Activated naive CD8-positive, alpha-beta T cell treated with anti-CD3 and anti-CD28 coated beads, Interleukin-2, amount 50 U/mL, for 24 hours (primary cell): Measurements from ENCODE around the gene PFKFB2.
A peak's percentile ranks its signal among the peaks of the same experiment; 100 is the strongest.
"Not testable (repeated sequence)": the region's sequence is repeated elsewhere in the genome, so short reads cannot be mapped to it uniquely, and the experiment has no call there.

Experiments used
- ATAC-seq: fragments of 150-1000 bp; cut with Tn5 transposase; one replicate; pipeline ENCODE4 v1.10.0; 2021
- DNase-seq: peaks from one replicate; pipeline ENCODE4 v3.0.0; 2021
- H3K27ac Mint-ChIP-seq: one replicate; pipeline ENCODE4 v1.8.0; 2021; ENCODE audit warnings: mild to moderate bottlenecking, mixed read lengths
- H3K27me3 Mint-ChIP-seq: one replicate; pipeline ENCODE4 v1.8.0; 2021; ENCODE audit warnings: mixed read lengths
- H3K36me3 Mint-ChIP-seq: one replicate; pipeline ENCODE4 v1.8.0; 2021; ENCODE audit warnings: low read depth, mixed read lengths
- H3K4me1 Mint-ChIP-seq: one replicate; pipeline ENCODE4 v1.8.0; 2021; ENCODE audit warnings: mixed read lengths
- H3K4me3 Mint-ChIP-seq: one replicate; pipeline ENCODE4 v1.8.0; 2021; ENCODE audit warnings: mild to moderate bottlenecking, moderate library complexity, mixed read lengths
- H3K9me3 Mint-ChIP-seq: one replicate; pipeline ENCODE4 v1.8.0; 2021; ENCODE audit warnings: mixed read lengths

The PFKFB2 gene

DNA sequence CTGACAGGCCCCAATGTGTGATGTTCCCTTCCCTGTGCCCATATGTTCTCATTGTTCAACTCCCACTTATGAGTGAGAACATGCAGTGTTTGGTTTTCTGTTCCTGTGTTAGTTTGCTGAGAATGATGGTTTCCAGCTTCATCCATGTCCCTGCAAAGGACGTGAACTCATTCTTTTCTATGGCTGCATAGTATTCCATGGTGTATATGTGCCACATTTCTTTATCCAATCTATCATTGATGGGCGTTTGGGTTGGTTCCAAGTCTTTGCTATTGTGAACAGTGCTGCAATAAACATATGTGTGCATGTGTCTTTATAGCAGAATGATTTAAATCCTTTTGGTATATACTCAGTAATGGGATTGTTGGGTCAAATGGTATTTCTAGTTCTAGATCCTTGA lies 11.7 kb upstream of the PFKFB2 start:
- H3K9me3 Mint-ChIP-seq, H3K27ac Mint-ChIP-seq, H3K4me3 Mint-ChIP-seq, DNase-seq, H3K27me3 Mint-ChIP-seq, ATAC-seq: not testable (repeated sequence)
- peaks cover 20% of the 10 kb centered on the region for H3K36me3 Mint-ChIP-seq
- H3K4me1 Mint-ChIP-seq: peaks cover 36% of the 10 kb centered on the region

DNA sequence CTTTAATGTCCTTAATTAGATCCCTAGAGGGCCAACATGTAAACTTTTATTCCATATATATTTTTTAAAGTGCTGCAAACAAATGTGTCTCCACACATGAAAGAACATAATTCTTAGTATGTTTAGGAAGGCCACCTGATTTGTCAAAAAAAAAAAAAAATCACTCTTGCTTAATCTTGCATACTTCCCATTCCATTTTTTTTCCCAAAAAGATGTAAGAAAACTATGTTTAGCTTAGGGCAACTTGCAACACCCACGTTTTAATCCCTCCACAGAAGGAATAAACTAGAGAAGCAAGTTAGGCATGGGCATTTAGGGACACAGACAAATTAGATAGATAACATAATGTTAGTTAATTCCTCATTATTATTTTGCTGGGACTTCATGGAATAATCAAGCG lies 7.6 kb upstream of the PFKFB2 start:
- DNase-seq (no peak), ATAC-seq (no peak)
- H3K4me3 Mint-ChIP-seq: no peak overlapping the region
- no peaks in the 10 kb centered on the region for H3K9me3 Mint-ChIP-seq
- no peaks in the 10 kb centered on the region for H3K27me3 Mint-ChIP-seq
- H3K36me3 Mint-ChIP-seq: peaks cover 45% of the 10 kb centered on the region
- H3K27ac Mint-ChIP-seq: no peak overlapping the region
- H3K4me1 Mint-ChIP-seq: peaks cover 72% of the 10 kb centered on the region

DNA sequence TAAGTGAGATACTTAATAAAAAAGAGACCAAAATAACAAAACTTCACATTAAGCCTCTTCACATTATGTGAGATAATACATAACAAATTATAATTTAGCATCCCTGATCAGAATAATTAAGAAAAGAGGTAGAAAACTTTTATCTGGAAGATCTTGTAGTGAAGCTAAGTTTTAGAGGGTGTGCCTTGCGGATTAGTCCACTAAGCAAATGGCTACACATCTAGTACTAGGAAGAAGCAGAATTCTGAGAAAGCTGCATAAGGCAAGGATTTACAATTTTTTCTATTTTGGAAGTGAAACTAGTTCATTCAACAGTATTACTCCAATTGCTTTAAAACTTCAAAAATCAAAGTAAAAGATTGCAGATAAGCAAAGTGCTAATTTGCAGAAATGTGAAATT lies 5.6 kb upstream of the PFKFB2 start:
- Mint-ChIP-seq H3K9me3 (no peaks in the 10 kb centered on the region), H3K36me3 (peaks cover 44% of the 10 kb centered on the region), H3K4me1 (peaks cover 87% of the 10 kb centered on the region), H3K27ac (no peak overlapping the region), H3K4me3 (no peak overlapping the region), H3K27me3 (no peaks in the 10 kb centered on the region)
- DNase-seq (no peak), ATAC-seq (no peak)

DNA sequence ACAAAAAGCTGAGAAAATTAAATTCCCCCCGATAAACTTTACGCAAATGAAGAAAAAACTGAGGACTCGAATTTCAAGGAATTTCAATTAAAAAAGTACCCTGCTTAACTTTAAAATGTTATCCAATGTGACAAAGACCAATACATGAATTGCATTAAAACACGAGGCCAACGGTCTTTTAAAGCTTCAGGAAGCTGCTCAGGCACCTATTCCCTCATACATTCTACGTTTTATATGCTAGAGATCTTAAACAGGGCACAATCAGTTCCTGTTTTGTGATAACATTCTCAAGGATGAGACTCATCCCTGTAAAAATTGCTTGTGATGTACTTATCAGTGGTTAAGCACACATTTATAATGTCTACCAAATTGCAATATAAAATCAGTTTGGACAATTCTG lies 5.0 kb upstream of the PFKFB2 start:
- ATAC-seq: no peak
- no peak overlapping the region for H3K4me3 Mint-ChIP-seq
- H3K9me3 Mint-ChIP-seq: no peaks in the 10 kb centered on the region
- H3K4me1 Mint-ChIP-seq: peaks cover 87% of the 10 kb centered on the region
- no peaks in the 10 kb centered on the region for H3K27me3 Mint-ChIP-seq
- no peak for DNase-seq
- no peak overlapping the region for H3K27ac Mint-ChIP-seq
- H3K36me3 Mint-ChIP-seq: peaks cover 44% of the 10 kb centered on the region

DNA sequence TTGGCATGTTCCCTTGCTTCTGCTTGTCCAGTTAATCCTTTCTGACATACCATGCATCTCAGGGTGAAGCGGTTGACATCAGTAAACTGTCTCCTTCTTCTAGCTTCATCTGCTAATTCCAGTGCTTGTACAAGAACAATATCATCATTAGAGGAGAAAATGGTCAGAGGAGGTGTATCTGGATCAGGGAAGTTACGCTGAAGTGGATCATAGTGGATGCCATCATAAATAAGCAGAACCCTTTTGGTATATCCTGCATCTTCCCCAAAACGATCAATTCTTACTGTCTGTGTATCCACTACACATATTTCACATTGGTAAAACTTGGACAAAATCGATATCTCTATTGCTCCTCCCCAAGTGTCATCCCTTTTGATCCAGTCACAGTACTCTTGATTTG lies 4.0 kb upstream of the PFKFB2 start:
- Mint-ChIP-seq H3K9me3 (no peaks in the 10 kb centered on the region), H3K27me3 (peaks cover 2% of the 10 kb centered on the region), H3K4me3 (no peak overlapping the region), H3K27ac (no peak overlapping the region), H3K36me3 (peaks cover 40% of the 10 kb centered on the region), H3K4me1 (peaks cover 85% of the 10 kb centered on the region)
- DNase-seq: no peak
- no peak for ATAC-seq

DNA sequence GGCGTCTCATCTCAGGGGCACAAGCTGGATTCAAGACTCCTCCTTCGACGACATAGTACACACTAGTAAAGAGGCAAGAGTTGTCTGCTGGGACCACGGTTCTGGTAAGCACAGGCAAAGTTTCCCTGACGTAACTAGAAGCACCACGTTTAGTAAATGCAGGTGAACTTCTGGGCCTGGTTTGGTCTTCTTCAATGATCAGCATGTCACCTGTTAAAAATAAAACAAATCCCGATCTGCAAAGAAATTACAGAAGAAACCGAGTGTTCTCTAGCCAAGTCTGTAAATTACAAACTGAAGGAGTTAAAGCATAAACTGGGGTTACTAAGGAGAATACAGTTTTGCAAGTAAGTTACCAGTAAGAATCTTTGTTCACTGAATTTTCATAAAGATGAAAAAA lies 3.6 kb upstream of the PFKFB2 start:
- H3K36me3 Mint-ChIP-seq: peaks cover 40% of the 10 kb centered on the region
- DNase-seq (no peak), ATAC-seq (no peak)
- no peak overlapping the region for H3K27ac Mint-ChIP-seq
- peaks cover 83% of the 10 kb centered on the region for H3K4me1 Mint-ChIP-seq
- H3K9me3 Mint-ChIP-seq: no peaks in the 10 kb centered on the region
- H3K4me3 Mint-ChIP-seq: peak overlapping the region; percentile 100
- peaks cover 2% of the 10 kb centered on the region for H3K27me3 Mint-ChIP-seq

DNA sequence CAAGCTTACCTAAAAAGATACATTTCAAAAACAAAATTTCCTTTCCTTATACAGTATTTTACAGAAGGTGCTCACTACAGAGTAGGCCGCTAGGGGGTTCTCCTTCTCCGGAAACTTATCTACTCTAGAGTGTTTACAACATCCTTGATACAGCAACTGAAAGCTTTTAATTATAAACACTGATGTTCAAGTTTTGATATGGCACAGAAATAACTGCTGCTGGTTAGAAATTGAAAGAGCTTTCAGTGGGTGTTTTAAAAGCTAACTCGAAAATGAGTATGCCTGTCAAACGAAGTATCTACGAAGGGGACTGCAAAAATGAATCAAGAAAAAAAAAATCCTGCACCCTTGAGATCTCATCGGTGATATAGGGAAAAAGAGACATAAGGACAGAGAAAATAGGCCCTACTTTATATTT lies 3.1 kb upstream of the PFKFB2 start:
- peaks cover 2% of the 10 kb centered on the region for H3K27me3 Mint-ChIP-seq
- DNase-seq: peak; percentile 46
- ATAC-seq: peak; percentile 29
- peak overlapping the region; percentile 100 for H3K4me3 Mint-ChIP-seq
- no peaks in the 10 kb centered on the region for H3K9me3 Mint-ChIP-seq
- H3K36me3 Mint-ChIP-seq: peaks cover 36% of the 10 kb centered on the region
- peaks cover 79% of the 10 kb centered on the region for H3K4me1 Mint-ChIP-seq
- H3K27ac Mint-ChIP-seq: peak overlapping the region; percentile 96

DNA sequence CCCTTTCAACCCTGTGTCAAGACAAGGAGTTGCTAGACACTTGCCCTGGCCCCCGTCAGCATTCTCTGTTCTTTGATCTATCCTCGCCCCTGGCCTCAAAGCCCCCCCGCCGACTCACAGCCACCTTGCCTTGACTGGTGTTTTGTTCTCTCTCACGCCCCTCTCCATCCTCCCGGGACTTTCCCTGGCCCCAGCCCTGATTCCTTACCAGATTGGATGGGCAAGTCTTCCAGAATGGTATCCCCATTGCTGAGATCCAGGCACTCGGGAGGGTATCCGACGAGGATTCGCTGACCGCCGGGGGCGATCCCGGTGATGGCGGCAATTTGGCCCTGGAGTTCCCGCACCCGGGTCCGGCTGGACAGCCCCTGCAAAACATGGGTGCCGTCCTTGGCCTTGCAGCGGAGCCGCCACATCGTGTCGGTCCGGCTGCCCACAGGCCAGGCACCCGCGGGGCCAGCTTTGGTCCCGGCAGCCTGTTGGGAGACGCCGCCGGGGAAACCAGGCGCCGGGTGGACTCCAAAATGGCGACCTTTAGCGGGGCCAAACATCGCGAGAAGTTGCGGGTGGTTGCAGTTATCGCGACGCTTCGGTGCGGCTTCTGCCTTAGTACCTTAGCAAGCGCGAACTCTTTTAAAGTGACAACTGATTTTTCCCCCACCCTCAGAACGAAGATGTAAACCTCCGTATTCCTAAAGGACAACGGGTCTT lies 2.4 kb upstream of the PFKFB2 start:
- peak overlapping the region; percentile 100 for H3K4me3 Mint-ChIP-seq
- H3K27me3 Mint-ChIP-seq: peaks cover 2% of the 10 kb centered on the region
- H3K36me3 Mint-ChIP-seq: peaks cover 30% of the 10 kb centered on the region
- DNase-seq: peak; percentile 89
- H3K4me1 Mint-ChIP-seq: peaks cover 72% of the 10 kb centered on the region
- H3K27ac Mint-ChIP-seq: peak overlapping the region; percentile 96
- H3K9me3 Mint-ChIP-seq: no peaks in the 10 kb centered on the region
- peak; percentile 53 for ATAC-seq

DNA sequence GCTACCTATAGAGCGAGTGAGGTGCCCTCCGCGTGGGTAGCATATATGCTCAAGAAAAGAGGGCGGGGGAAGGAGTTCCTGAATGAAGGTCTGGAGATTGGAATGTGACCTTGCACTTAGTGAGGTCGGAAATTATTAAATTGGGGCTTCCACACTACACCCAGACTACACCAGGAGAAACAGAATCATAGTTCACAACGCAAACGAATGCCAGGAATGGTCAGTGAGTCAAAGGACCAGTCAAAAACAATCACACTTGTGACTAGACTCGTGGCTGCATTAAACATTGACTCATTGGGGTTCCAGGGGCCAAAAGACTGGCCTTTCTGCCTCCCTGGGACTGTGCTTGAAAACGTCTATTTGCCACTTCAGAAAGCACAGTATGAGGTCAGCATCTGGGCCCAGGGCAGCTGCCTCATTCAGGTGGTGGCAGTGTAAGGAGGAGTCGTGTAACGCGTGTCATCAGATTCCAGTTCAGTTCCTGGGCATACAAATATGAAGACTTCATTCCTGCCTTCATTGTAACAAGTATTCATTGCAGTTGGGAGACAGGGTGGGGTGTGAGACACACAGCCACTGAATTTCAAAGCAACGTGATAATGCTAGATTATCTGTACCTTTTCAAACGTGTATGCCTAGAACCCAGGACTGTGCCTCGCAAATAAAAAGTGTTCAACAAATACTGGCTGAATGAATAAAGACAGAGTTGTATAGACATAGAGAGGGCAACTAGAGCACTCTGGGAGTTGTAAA lies 1.7 kb upstream of the PFKFB2 start, which contains the start of gene YOD1:
Gene YOD1 (minus strand): TSS at position 18 of the 753 bp plus-strand sequence. CDS start 178 bp downstream, outside the sequence.
- Mint-ChIP-seq H3K27me3 (peaks cover 2% of the 10 kb centered on the region), H3K4me1 (peaks cover 66% of the 10 kb centered on the region), H3K27ac (peak within 1 kb of the TSS; percentile 96), H3K36me3 (peaks cover 26% of the 10 kb centered on the region), H3K4me3 (peak within 1 kb of the TSS; percentile 100), H3K9me3 (no peaks in the 10 kb centered on the region)
- DNase-seq: no peak
- ATAC-seq: peak; percentile 35

DNA sequence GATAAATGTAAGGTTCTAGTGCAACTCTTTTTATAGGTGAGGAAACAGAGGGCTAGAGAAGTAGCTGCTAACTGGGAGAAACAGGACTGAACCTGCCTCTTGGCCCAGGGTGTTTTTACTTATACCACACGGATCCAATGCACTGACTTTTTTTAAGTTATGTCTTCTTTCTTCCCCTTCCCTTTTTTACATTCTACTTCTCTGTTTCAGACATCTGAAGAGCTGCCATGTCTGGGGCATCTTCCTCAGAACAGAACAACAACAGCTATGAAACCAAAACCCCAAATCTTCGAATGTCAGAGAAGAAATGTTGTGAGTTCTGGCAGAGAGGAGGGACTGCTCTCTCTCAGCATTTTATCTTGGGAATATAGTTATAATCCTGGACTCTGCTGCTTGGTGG lies 1.4 kb downstream of the PFKFB2 start:
- Mint-ChIP-seq H3K9me3 (no peaks in the 10 kb centered on the region), H3K27ac (no peak overlapping the region), H3K27me3 (peaks cover 2% of the 10 kb centered on the region), H3K4me3 (no peak overlapping the region), H3K4me1 (peaks cover 37% of the 10 kb centered on the region), H3K36me3 (peaks cover 3% of the 10 kb centered on the region)
- ATAC-seq: no peak
- DNase-seq: no peak

DNA sequence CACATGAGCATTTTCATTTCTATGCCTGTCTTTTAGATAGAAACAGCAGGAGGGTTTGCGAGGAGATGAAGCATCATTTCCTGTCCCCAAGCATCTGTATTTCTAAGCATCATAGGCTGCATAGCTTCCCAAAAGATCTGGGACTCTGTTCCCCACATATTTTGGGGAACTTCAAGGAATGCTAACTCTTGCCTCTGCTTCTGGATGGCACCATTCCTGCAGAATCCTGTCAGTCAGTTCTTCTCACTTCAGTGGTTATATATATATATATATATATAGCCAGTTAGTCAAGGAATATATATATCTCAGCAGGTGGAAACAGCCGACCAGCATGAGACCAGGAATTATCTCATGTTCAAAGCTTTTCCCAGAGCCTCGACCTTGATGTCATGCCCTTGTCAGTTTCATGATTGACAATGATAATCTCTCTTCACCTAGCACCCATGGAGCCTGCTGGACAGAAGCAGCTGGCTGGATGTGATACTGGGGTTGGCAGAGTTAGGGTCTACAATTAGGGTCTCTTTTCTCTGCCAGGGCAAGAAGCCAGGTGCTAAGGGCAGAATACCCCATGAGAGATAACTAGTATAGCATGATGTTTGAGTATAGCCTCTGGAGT lies 2.4 kb downstream of the PFKFB2 start:
- H3K27ac Mint-ChIP-seq: no peak overlapping the region
- H3K27me3 Mint-ChIP-seq: peaks cover 2% of the 10 kb centered on the region
- no peak for ATAC-seq
- H3K4me3 Mint-ChIP-seq: no peak overlapping the region
- no peak for DNase-seq
- no peaks in the 10 kb centered on the region for H3K9me3 Mint-ChIP-seq
- no peaks in the 10 kb centered on the region for H3K36me3 Mint-ChIP-seq
- H3K4me1 Mint-ChIP-seq: peaks cover 30% of the 10 kb centered on the region

DNA sequence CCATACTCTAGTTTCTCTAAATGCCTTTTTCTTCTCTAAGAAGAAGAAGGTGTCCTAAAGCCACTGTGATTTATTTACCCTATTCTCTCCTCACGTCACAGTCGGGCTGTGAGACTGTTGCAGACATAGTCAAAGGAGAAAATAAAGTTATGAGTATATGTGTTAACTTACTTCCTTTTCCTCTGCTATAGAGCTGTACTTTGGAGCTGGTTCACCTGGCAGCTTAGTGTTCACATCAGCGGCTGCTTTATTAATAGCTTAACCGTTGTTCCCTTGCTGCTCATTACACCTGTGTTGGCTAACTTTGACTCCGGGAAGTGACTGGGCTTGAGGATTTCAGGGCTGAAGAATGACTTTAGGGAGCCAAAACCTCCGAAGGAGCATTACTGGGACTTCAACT lies 3.6 kb downstream of the PFKFB2 start:
- no peak for ATAC-seq
- no peaks in the 10 kb centered on the region for H3K36me3 Mint-ChIP-seq
- no peak overlapping the region for H3K27ac Mint-ChIP-seq

DNA sequence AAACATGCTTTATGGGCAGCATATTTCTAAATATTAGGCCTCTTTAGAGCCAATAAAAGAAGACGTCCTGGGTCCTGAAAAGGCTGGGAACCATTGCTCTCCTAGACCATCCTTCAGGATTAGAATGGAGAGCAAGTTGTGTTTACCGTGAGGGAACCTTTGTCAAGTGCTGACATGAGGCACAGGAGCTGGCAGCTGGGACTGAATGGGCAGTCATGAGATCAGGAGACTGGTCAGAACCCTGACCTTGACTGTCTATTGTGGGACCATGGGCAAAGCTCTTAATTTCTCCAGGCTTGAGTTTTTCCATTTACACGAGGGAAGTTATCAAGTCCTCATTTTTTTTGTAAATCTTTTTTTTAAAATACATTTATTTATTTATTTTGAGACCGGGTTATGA lies 5.2 kb downstream of the PFKFB2 start:
- H3K27me3 Mint-ChIP-seq: peaks cover 2% of the 10 kb centered on the region
- peaks cover 6% of the 10 kb centered on the region for H3K4me1 Mint-ChIP-seq
- H3K27ac Mint-ChIP-seq: no peak overlapping the region
- DNase-seq (no peak), ATAC-seq (no peak)
- H3K36me3 Mint-ChIP-seq: no peaks in the 10 kb centered on the region
- H3K4me3 Mint-ChIP-seq: no peak overlapping the region
- H3K9me3 Mint-ChIP-seq: no peaks in the 10 kb centered on the region

More for the DNA sequence above, 3.6 kb downstream of the PFKFB2 start:
- H3K9me3 Mint-ChIP-seq: no peaks in the 10 kb centered on the region
- H3K4me1 Mint-ChIP-seq: peaks cover 22% of the 10 kb centered on the region
- DNase-seq: no peak
- H3K4me3 Mint-ChIP-seq: no peak overlapping the region
- H3K27me3 Mint-ChIP-seq: peaks cover 2% of the 10 kb centered on the region

DNA sequence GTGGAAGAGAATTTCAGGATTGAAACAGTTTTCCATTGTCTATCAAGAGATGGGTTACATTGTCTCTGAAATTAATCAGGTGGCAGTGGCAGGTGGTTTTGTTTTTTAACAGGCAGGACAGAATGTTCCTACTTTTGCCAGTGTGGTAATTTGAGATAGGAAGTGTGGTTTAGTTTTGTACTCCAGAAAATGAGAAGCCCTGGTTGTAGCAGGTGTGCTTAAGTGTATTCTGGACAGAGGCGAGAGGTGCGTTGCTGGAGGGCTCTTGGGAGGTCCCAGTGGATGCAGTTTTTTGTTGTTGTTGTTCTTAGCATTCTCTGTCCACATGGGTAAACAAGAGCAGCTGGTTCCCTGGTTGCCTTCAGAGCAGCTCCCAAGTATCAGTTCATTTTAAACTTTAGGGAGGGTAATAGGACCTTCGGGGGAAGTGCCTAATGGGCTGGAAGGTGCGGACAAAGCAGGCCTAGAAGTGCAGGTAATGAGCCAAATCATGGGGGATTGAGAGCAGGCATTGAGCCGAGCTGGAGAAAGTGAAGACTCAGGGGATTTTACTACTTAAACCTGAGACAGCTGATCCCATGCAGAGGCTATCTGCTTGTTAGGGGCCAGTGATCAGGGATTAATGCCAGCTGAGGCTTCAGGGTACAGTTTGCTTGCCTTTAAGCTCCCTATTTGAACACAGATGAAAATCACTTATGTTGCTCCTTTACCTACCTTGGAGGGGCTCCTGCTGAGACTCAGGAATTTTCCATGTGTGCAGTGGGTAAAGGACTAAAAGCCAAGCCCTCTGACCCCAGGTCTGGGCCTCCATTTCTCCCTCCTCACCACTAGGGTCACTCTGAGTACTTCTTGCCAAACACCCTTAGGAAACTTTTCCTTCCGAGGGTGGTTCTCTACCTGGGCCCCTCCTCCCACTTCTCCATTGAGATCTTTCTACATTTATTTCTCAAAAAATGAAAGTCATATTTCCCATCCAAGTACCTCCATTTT lies 6.1 kb downstream of the PFKFB2 start:
- Mint-ChIP-seq H3K27me3 (no peaks in the 10 kb centered on the region), H3K4me1 (peaks cover under 1% of the 10 kb centered on the region), H3K36me3 (no peaks in the 10 kb centered on the region), H3K4me3 (no peak overlapping the region), H3K27ac (no peak overlapping the region), H3K9me3 (no peaks in the 10 kb centered on the region)
- DNase-seq (no peak), ATAC-seq (no peak)
